ENCODE results near the gene UCHL1.

UCHL1 gene

GRCh38 chr4:41258783-41259182 lies 2.1 kb downstream of the UCHL1 start:
- TF ChIP-seq RAD21 (IDR thresholded peaks at IDR 0.05; ENCODE audit: low read depth) (peak; percentile 70), REST (IDR thresholded peaks at IDR 0.05; ENCODE audit: low read depth) (no peak)

GRCh38 chr4:41260116-41260733 lies 3.5 kb downstream of the UCHL1 start:
- TF ChIP-seq EP300 (IDR thresholded peaks at IDR 0.05; ENCODE audit: borderline replicate concordance) = no peak
- no peak for TF ChIP-seq USF1 (IDR thresholded peaks at IDR 0.05)
- no peak for TF ChIP-seq YY1 (IDR thresholded peaks at IDR 0.05; ENCODE audit: low read depth)
- TF ChIP-seq REST (IDR thresholded peaks at IDR 0.05; ENCODE audit: low read depth) = no peak
- no peak for TF ChIP-seq EGR1 (IDR thresholded peaks at IDR 0.05)
- TF ChIP-seq TAF1 (IDR thresholded peaks at IDR 0.05; ENCODE audit: low read depth) = no peak
- no peak for TF ChIP-seq FOXM1 (IDR thresholded peaks at IDR 0.05; ENCODE audit: borderline replicate concordance, low read depth)
- TF ChIP-seq MAX (IDR thresholded peaks at IDR 0.05) = no peak
- no peak for TF ChIP-seq RAD21 (IDR thresholded peaks at IDR 0.05; ENCODE audit: low read depth)
- TF ChIP-seq TEAD4 (IDR thresholded peaks at IDR 0.05) = no peak
- TF ChIP-seq CEBPB (IDR thresholded peaks at IDR 0.05) = no peak

GRCh38 chr4:41262198-41262597 lies 5.5 kb downstream of the UCHL1 start:
- TF ChIP-seq TCF12 (IDR thresholded peaks at IDR 0.05; ENCODE audit: low read depth) (no peak), ZBTB7A (IDR thresholded peaks at IDR 0.05; ENCODE audit: low read depth) (no peak), USF1 (IDR thresholded peaks at IDR 0.05) (no peak), TAF1 (IDR thresholded peaks at IDR 0.05; ENCODE audit: low read depth) (no peak), EP300 (IDR thresholded peaks at IDR 0.05; ENCODE audit: borderline replicate concordance) (no peak), CREB1 (IDR thresholded peaks at IDR 0.05; ENCODE audit: low read depth) (no peak), YY1 (IDR thresholded peaks at IDR 0.05; ENCODE audit: low read depth) (no peak), NFIC (IDR thresholded peaks at IDR 0.05) (no peak), RAD21 (IDR thresholded peaks at IDR 0.05; ENCODE audit: low read depth) (no peak)

GRCh38 chr4:41264212-41264611 lies 7.5 kb downstream of the UCHL1 start:
- TF ChIP-seq EGR1 (IDR thresholded peaks at IDR 0.05) = no peak
- TF ChIP-seq FOXM1 (IDR thresholded peaks at IDR 0.05; ENCODE audit: borderline replicate concordance, low read depth) = no peak
- no peak for TF ChIP-seq CREB1 (IDR thresholded peaks at IDR 0.05; ENCODE audit: low read depth)
- TF ChIP-seq RAD21 (IDR thresholded peaks at IDR 0.05; ENCODE audit: low read depth) = no peak
- no peak for TF ChIP-seq CEBPB (IDR thresholded peaks at IDR 0.05)
- no peak for TF ChIP-seq NFIC (IDR thresholded peaks at IDR 0.05)
- TF ChIP-seq YY1 (IDR thresholded peaks at IDR 0.05; ENCODE audit: low read depth) = no peak
- no peak for TF ChIP-seq ZBTB7A (IDR thresholded peaks at IDR 0.05; ENCODE audit: low read depth)
- no peak for TF ChIP-seq TCF12 (IDR thresholded peaks at IDR 0.05; ENCODE audit: low read depth)
- TF ChIP-seq MAX (IDR thresholded peaks at IDR 0.05) = no peak
- no peak for TF ChIP-seq EP300 (IDR thresholded peaks at IDR 0.05; ENCODE audit: borderline replicate concordance)
- no peak for TF ChIP-seq TAF1 (IDR thresholded peaks at IDR 0.05; ENCODE audit: low read depth)
- no peak for TF ChIP-seq USF1 (IDR thresholded peaks at IDR 0.05)
- TF ChIP-seq REST (IDR thresholded peaks at IDR 0.05; ENCODE audit: low read depth) = no peak
- TF ChIP-seq TEAD4 (IDR thresholded peaks at IDR 0.05) = no peak
